ENCODE results near the gene TMEM150B.

- TF ChIP-seq, protein P1, sequence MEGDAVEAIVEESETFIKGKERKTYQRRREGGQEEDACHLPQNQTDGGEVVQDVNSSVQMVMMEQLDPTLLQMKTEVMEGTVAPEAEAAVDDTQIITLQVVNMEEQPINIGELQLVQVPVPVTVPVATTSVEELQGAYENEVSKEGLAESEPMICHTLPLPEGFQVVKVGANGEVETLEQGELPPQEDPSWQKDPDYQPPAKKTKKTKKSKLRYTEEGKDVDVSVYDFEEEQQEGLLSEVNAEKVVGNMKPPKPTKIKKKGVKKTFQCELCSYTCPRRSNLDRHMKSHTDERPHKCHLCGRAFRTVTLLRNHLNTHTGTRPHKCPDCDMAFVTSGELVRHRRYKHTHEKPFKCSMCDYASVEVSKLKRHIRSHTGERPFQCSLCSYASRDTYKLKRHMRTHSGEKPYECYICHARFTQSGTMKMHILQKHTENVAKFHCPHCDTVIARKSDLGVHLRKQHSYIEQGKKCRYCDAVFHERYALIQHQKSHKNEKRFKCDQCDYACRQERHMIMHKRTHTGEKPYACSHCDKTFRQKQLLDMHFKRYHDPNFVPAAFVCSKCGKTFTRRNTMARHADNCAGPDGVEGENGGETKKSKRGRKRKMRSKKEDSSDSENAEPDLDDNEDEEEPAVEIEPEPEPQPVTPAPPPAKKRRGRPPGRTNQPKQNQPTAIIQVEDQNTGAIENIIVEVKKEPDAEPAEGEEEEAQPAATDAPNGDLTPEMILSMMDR (IDR thresholded peaks at IDR 0.05; ENCODE audit: insufficient read depth, low read depth, low read length): no peak
- TF ChIP-seq EZH2 (IDR thresholded peaks at IDR 0.05; ENCODE audit: insufficient read depth, low read length): no peak
These were observed 41.4 kb downstream of the TMEM150B start, which contains the start of gene BRSK1 for GRCh38 chr19:55283548-55284377.

Data from astrocyte (in vitro differentiated cells and primary cell).